ENCODE results near the gene TMEM63B.

Gene TMEM63B

GRCh38 chr6:44203955-44204354 lies 76.6 kb downstream of the TMEM63B start:
- no peak overlapping the region for H3K4me3 ChIP-seq (ENCODE audit: low read length)
- no peak for DNase-seq (ENCODE audit: low read depth)
- TF ChIP-seq CTCF (conservative IDR thresholded peaks at IDR 0.05; ENCODE audit: low read length): no peak
